NCI-H2227 (cell line): Measurements from ENCODE around the gene STARD13.

Experiments used
- DNase-seq: peaks from one replicate; lab custom pipeline; 2025; ENCODE audit not compliant: unreplicated experiment; lab: John Stamatoyannopoulos, UW

Gene STARD13

DNA sequence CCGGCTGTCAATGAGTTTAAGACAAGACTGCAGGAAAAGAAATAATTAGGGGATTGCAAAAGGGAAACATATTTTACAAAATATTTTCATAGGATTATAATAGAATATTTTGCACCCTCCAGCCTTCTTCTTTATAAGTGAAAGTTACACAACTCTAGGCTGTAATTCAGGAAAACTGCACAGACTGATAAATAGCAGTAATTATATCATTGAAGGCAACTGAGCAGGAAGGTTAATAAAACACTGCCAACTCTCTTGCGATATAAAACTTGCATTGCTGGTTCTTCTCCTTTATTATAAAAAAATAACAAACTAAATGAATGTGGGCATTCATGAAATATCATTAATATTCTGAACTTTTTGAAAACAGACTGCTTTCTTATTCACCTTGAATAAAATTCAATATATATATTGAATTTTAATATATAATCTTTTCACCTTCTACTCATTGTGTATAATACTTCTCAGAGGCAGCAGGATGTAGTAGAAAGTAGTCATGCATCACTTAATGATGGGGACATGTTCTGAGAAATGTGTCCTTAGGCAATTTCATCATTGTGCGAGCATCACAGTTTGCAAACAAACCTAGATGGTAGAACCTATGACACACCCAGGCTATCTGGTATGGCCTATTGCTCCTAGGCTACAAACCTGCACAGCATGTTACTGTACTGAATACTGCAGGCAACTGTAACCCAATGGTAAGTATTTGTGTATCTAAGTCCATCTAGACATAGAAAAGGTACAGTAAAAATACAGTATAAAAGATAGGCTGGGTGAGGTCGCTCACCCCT lies 24.9 kb upstream of the STARD13 start:
- DNase-seq, result no peak

- DNase-seq, result no peak
These were observed 23.3 kb upstream of the STARD13 start for GRCh38 chr13:33308863-33309262.

- DNase-seq, result no peak
These were observed 22.3 kb upstream of the STARD13 start for GRCh38 chr13:33307843-33308242.

DNA sequence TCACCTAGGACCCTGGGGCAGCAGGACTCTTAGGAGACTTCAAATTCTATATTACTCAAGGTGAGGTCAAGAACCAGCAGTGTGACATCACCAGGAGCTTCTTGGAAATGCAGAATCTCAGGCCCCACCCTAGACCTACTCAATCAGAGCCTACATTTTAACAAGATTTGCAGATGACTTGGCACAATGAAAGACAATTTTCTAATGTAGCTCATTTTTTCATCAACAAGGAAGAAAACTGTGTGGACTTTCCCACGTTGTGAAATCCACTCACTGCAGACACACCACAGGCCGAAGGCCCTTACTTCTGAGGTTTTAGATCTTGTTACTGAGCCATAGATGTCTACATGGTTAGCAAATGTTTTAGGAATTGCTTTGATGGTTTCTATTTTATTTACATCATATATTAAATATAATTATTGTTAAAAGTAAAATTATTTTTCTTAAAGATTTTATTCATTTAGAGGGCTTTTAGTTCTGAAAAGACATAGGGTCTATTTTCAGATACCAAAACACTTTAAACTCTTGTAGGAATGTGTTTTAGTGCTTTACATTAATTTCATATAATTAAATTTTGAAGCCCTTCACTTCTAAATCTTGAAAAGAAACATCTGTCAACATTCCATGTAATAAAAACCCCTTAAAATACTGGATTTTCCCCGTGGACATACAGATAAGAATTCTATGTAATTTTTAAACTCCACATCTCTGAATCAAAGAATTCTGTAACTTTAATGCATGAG lies 18.5 kb upstream of the STARD13 start:
- DNase-seq, result no peak

- DNase-seq, result no peak
These were observed 14.1 kb upstream of the STARD13 start for GRCh38 chr13:33299626-33300025.

DNA sequence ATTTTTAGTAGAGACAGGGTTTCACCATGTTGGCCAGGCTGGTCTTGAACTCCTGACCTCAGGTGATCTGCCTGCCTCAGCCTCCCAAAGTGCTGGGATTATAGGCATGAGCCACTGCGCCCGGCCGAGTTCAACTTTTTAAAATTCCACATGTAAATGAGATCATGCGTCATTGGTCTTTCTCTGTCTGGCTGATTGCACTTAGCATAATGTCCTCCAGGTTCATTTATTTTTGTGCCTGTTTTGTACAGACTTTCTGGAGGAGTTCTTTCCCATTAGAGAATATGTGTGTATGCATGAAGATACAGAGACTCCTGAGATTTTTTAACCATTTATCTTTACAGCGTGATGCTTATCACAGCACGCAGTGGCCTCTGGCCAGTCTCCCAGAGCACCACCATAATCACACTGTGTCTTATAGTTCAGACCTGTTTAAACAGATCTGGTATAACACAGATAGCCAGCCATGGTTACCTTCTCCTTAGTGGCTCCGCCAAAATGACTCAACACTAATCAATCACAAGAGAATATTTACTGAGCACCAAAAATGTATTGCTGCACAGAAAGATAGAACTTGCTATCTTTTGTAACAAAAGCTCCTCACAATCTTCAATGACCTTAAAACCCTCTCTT lies 11.4 kb upstream of the STARD13 start:
- DNase-seq, result no peak

DNA sequence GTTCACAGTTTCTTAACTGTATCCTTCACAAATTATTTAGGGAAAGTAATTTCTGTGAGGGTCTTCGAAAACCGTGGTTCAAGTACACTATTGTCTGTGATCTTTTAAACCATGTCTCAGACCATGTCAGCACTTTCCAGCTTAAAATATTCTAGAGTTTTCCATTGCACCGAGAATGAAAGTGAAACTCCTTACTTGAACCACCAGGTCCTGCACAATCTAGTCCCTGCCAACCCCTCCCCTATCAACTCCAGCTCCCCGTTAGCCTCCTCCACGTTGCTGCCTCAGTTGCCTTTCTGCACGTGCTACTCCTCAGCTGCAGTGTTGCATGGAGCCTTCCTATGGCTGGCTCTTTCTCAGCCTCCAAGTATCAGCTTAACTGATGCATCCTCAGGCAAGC lies 7.2 kb upstream of the STARD13 start:
- DNase-seq, result no peak

DNA sequence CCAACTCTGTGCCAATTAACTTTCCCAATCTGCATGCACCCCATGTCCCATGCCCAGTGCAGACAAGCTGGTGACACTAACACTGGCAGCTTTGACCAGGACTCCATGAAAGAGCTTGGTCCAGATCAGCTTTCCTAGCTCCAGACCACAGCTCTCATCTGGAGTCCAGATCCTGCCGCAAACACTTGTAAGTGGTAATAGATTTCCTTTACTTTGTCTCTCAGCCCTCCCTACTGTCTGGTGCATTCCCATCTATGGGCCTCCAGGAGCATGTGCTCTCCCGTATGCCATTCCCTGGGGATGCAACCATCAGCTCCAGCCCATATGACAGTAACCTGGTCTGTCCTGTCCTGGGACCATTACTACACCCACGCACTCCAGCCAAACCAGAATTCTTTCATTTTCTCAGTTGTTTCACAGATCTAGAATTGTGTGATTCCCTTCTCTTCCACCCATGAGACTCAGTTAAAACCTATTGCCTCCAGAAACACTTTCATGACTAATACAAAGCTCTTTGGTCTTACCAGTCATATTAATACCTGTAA lies 4.9 kb upstream of the STARD13 start:
- no peak for DNase-seq

DNA sequence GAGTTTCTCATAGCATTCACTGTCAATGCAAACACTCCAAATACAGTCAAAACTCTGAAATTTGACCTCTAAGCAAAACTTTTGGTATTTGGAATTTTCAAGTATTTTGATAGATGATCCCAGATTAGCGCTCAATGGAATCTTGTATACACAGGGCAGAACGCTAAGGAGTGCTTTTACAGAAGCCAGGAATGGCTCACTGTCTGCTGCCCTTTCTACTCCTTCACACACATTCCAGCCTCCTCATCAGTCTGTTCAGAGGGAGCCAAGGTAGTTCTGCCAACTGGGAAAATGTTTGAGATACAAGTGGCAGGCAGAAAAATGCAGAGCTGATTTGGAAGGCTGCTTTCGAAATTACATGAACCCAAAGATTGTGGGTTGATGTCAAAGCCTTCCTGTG lies 4.4 kb upstream of the STARD13 start:
- DNase-seq, result no peak

GRCh38 chr13:33287142-33287882 lies 1.8 kb upstream of the STARD13 start:
- DNase-seq, result no peak

DNA sequence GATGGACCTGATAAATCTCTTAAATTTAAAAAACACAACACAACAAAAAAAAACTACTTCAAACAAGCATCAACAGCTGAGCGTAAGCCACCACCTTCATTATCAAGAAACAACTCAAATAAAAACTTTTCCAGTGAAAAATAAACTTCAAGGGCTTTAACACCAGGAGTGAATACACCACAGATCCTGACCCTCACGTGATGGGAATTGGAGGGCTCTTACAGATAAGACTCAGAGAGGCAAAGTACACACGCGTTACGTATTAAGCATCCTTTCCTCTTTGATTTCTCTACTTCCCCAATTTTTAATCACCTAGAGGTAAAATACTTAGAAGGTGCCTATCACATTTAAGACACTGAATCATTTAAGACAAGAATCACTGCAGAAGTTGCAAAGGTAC lies 573 bp upstream of the STARD13 start:
- DNase-seq, result no peak

GRCh38 chr13:33284916-33285315 lies 639 bp downstream of the STARD13 start:
- no peak for DNase-seq

- DNase-seq, result no peak
These were observed 1.5 kb downstream of the STARD13 start for GRCh38 chr13:33284031-33284430.

- DNase-seq, result no peak
These were observed 2.2 kb downstream of the STARD13 start for GRCh38 chr13:33283195-33283911.

GRCh38 chr13:33281951-33282595 lies 3.5 kb downstream of the STARD13 start:
- no peak for DNase-seq

GRCh38 chr13:33280923-33281322 lies 4.6 kb downstream of the STARD13 start:
- DNase-seq, result no peak

DNA sequence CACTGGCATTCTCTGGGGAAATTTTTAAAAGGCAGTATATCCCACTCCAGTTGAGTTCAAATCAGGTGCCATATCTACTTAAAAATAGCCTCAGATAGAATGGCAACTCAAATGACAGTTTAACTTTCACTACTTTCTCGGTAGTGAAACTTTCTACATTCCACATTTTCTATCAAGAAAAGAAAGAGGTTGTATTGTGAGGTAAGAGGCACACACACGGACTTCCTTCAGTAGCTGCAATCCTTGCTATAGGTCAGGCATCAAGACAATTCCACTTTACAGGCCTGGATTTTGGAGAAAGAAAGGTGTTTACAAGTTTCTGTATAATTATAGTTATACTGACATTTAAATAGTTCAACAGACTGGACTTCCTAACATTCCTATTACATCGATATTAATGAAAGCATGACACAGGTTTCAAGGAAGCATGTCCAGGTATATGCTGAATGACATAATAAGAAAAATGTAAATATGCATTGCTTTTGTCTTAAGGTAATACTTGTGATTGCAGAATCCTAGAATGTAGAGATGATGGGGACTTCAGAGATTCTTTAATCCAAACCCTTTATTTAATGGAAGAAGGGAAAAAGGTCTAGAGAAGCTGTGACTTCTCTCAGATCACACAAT lies 5.2 kb downstream of the STARD13 start:
- no peak for DNase-seq

DNA sequence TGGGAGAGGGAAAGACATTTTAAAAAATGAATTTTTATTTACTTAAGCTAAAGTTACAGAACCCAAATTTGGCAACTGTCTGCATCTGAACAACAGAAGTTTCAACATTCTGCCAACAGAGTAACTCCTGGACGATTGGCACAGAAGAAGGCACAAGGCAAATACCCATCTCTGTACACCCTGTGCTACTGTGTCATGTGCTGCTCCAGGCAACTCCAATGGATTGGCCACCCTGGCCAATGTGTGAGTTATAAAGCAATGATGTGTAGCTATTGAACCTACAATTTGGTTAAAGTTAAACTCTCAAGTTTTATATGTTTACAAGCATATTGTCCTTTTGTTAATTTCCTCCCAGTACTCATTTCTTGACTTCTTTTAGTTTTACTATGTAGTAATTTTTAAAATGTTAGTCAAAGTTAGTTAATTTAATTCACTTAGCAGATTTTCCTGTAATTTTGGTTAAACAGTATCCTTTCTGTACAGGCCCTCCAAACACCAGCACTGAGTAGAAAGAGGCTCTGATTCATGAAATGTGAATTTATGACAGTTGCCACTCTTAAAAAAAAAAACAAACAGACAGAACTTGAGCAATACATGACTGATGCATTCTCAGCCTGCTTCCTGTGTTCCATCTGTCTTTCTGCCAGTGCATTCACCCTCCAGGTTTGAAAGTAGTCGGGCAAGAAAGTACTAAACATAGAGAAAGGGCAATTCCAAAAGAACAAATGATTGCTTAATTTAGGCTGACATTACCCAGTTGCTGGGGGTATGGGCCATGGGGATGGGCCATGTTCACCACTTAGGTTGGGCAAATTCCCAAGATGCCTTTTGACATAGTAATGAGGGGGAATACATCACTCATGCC lies 5.9 kb downstream of the STARD13 start:
- DNase-seq, result no peak

DNA sequence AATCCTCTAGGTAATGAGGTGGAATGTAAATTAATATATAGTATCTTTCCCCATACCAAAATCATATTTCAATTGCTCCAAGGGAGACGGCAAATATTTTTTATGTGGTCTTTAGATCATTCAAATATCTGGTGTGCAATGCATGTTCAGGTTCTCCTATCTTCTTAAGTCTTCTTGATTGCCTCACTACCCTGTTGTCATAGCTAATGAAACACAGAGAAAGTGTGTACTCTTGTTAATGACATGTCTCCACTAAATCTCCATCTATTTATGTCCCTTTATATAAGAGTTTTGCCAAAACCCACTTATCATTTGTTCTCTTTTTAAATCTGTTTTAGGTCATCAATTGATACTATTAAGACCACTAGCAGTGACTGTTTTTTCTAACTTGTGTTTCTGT lies 6.6 kb downstream of the STARD13 start:
- DNase-seq, result no peak
